Loucy (cell line): Measurements from ENCODE around the gene PLAAT3.

Experiments
- CTCF ChIP-seq: fragments of 200-600 bp; sonication (generic); conservative IDR thresholded peaks from 2 replicates; pipeline ENCODE4 v1.5.1; 2014; ENCODE audit warnings: mild to moderate bottlenecking, antibody characterized with exemption, low read length
- EZH2phosphoT487 ChIP-seq: fragments of 200-600 bp; IDR thresholded peaks from 2 replicates; pipeline ENCODE4 v1.6.1; 2018; ENCODE audit warnings: antibody characterized with exemption, mild to moderate bottlenecking, moderate library complexity, borderline replicate concordance

GRCh38 chr11:63554877-63555223, 59.4 kb downstream of the PLAAT3 start:
- TF ChIP-seq CTCF (no peak), EZH2phosphoT487 (no peak)
